Measurements from ENCODE around the gene TNS3.
A peak's percentile ranks its signal among the peaks of the same experiment; 100 is the strongest.

The TNS3 gene

DNA sequence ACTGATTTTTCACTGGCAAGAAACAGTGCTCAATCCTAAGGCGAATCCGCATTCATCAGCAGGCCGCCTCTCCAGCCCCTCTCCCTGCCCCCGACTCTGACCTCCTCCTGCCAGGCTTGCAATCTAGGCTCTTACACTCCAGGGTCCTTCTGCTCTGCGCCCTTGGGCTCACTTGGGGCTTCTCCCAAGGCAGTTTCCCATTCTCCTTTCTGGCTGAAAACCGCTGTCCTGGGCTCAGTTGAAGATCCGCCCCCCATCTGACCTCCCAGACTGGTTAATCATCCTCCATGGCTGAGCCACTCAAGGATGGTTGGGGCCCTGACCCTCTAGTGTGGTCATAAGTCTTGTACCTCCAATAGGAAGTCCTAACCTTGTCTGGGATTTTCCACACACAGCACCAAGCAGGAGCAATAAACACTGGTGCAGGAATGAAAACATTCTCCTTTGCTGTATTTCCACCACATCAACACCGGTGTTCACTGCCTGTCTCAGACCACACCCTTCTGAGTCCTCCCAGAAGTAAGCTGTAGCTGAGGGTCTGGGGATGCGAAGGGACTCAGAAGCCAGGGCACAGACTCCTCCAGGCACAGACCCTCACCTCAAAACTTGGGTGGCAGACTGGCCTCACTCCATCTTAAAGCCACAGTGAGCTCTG is 42.4 kb downstream of the TNS3 start:
- DNase-seq, result peak in 1 of 2 donors; percentile 20

DNA sequence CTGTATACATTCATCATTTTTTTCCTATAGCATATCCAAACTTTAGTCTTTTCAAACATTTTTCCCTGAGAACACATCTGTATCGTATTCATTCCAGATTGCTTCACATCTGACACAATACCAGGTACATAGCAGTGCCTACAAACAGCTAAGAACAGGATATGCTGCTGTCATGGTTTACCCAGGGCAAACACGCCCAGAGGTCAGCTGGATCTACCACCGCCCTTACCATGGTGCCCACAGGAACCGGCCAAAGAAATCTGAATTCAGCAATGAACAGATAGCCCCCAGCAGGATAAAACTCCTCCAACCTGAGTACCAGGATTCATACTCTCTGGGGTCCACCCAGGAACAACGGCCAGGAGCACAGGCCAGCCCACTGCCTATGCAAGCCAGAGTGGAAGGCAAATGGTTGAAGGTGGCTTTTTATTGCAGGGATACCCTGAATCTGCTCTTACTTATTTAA is 43.0 kb downstream of the TNS3 start:
- DNase-seq, result no peak

DNA sequence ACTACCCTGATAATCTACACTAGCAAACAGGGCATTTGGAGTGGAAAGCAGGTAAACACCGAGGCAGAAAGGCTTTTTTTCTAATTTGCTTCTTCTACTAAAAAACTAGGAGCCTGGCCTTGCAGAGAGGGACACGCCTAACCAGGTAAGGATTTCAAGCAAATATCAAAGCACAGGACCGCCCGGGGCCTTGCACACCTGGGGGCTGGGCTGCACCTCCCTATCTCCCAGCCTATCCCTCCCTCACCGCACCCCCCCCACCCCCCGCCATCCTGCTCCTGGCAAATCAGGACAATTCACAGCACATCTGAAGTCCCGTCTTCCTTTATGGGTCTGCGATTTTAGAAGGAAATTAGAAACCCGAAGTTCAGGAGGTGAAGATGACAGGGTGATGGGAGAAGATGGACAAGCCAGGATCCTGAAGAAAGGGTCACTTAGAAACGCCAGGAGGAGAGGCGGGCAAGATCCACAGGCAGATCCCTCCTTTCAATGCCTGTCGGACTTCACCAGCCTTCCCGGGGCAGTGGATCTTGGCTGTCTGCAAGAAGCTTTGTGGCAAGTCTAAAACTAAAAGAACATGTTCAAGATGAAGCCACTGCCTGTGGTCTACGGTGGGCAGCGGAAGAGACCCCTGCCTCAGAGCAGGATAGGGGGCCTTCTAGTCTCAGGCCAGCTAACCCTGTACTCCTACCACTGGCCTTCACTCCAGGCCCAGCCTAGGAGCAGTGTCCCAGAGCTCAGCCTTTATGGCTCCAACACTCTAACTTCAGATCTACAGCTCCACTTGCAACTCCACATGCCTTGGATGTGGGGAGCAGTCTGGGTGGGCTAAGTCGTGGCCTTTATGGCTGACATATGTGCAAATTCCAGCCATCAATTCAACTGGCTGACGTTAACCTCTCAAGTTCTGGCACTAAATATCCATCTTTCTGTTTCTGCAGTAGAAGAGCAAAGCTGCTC is 43.9 kb downstream of the TNS3 start:
- DNase-seq, result no peak

DNA sequence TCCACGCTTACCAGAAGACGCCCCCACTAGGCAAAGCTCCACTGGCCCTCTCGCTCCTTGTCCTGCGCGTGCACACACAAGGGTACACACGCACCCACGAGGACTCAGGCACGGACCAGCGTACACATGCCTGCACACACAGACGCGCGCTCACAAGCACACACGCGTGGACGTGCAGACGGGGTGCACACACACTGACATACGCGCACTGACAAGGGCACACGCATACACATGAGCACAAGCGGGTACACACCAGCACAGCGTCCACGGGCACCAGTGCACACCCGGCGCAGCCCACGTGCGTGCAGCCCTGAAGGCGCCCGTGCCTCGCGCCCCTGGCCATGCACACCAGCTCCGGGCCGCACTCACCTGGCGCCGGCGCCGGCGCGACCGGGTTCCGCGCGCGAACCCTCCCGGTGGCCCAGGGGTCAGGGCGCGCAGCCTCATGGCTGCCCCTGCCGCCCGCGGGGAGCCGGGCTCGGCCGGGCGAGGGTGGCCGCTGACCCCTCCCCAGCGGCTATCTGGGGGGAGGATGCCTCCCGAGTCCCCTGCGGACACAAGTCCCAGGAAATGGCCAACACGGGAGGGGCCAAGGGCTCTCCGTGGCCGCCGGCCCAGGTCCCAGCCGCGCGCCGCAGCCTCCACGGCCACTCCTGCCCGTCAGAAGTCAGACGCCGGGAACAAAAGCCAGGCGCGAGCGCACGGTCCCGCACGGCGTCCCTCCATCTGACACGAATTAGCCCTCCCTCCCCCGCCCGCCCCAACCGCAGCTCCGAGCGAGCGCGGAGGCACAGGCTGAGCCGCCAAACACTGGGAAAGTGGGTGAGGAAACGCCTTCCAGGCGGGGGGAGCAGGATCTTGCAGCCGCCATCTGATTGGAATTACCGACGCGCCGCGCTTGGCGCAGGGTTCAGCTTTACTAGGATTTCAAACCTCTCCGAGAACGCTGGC is 45.0 kb downstream of the TNS3 start:
- DNase-seq, result no peak

DNA sequence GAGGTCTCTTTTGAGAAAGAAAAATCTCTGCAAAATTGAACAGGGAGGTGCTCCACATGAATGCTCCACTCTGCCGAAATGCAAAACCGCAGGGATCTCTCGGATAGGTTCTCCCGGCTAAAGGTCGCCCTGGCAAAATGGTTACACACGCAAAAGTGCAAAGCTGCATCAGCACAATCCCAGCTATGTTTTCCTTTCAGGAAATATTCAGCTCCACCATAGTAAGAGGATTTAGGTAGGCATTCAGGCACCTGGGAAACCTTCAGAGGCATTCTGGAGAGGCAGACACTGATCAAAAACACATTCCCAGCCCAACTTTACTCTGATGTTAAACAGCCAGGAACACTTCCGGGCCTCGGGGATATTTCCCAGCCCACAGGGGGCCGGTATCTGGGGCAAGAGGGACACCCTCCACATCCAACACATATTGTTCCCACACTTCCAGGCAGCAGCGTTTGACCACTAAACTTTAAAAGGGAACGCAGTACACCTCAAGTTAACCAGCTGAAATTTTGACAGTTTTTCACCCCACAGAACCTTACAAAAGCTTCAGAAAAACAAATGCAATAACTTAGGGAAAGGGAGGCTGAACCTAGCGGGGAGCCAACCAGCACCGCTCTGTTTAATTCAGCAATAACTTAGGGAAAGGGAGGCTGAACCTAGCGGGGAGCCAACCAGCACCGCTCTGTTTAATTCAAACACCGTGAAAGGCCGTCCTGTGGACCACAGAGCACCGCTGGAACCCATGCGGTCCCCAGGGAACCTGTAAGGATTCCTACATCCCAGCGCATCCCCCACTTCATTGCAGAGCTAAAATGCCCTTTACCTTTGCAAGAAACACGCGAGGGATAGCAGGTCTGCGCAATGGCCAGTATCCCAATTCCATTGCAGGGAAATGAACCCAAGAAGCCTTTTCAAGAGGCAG is 45.9 kb downstream of the TNS3 start:
- DNase-seq, result no peak

DNA sequence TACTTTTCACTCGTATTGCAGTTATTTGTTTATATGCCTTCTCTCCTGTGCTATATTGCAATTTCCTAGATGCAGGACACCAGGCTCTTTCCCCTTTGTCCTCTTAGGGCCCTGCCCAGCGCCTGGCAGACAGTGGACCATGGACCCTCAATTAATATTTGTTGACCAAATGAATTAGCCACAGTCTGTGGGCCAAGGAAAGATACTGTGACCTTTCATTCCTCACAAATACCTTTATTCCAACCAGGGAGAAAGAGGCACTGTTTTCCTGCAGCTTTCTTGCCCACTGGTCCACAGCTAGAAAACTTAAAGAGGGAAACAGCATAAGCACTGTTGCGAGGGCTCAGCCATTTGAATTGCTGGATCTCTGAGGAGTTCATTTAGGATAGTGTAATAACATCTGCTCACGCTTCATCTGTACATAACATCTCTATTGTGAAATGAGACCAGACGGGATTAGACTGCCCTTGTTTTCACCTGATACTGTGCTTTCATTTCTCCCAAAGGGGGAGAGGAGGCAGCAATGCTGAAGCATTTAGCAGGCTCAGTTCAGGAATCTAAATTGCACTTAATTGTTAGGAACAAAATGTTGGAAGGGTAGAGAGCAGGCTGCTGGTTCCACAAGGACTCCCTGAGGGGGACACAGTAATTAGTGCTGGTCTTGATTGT is 46.7 kb downstream of the TNS3 start:
- no peak for DNase-seq

DNA sequence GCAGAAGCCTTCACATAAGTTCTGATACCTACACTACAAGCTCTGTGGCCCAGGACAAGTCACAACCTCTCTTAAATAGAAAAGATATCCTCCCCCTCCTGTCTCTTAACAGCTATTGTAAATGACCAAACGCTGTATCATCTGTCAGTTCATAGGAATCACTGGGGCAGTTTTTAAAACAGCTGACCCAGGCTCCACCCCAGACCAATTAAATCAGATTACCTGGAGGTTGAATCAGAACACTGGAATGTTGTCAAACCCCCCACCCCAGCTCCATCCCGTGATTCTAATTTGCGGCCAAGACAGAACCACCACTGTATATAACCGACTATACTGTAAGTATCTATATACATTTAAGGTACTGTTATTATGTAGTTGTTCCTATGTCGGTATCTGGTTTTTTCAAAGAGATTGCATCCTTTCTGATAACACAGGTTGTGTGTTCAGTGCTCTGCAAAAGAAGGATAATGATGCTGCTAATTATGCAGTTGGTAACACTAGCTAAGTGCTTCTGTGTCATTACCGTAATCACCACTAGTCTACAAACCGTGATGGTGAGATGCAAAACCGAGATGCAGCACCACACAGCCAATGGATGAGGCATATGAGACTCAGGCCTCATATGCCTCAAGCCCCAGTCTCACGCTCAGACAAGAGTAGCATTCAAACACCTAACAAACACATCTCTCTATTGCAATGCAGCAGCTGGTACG is 47.4 kb downstream of the TNS3 start:
- no peak for DNase-seq

DNA sequence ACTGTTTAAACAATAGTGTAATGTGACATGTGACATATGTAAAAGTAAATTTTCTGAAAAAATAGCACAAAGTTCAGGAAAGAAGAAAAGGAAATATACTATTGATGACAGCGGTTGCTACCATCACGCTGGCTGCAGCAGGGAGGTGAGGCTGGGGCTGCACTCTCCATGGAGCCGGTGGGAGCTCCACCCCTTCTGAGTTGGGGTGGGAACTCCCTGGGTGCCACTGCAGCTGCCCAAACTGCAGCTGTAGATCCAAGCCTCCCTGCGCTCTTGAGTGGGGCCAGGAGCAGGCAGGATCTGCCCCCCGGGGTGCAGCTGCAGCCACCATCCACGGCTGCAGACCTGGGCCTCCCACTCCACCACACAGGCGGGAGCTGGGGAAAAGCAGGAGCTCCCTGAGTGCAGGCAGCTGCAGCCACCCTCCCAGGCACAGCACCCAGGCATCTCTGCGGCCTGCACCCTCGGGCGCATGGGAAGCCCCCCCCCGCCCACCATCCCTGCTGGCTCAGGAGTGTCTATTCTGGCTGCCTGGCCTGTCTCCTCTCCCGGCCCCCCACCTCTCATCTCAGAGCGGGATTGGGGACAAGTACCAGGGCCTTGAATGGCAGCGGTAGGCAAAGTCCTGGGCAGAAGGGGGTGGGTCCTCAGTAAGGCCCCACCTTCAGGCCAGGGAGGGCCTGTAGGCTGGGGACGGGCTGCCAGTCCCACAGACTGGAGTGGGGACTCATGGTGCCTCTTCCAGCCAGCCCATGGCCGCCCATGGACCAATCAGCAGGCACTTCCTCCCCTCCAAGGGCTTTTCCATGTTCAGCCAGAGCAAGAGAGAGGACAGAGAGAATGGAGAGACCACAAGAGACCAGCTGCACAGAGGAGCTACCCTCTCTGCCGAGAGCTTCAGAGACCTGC is 50.1 kb downstream of the TNS3 start:
- DNase-seq, result no peak

DNA sequence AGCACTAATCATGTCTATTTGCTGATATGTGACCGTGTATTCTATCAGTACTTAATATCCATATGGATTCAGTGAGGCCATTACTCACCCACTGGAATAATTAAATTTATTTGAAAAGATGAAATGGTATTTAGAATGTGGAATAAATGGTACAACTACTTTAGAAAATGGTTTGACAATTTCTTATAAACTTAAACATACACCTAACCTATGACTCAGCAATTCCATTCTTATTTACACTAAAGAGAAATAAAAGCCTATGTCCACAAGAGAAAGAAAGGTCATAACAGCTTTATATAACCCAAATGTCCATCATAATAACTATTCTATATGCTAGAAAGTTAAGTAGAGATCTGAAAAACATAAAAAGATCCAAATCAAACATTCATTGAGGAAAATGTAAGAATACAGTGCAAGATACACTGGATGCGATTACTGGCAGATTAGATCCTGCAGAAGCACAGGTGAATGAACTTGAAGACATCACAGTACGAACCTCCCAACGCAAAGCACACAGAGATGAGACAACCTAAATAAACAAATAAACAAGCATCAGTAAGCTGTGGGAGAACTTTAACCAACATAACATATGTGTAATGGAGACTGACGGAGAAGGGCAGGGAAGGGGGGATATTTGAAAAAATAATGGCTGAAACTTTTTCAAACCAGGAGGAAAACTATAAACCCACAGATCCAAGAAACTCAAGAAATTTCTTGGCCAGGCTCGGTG is 51.9 kb downstream of the TNS3 start:
- no peak for DNase-seq

DNA sequence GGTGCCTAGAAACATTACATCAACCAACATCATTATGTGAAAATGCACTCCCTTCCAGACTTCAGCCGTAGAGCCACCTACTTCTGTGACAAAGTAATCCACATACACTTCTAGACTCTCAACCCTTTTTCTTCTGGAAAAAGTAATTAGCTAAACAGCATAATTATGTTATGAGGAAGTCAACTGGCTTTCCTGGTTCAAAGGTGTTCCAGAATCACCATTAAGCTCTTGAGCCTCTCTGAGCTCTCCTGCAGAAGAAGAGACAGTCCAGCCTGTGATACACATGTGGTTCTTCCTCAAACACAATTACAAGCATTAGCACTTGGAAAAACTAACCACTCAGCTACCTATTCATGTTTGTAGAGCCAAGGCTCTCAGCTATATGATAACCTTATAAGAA is 52.5 kb downstream of the TNS3 start:
- no peak for DNase-seq

DNA sequence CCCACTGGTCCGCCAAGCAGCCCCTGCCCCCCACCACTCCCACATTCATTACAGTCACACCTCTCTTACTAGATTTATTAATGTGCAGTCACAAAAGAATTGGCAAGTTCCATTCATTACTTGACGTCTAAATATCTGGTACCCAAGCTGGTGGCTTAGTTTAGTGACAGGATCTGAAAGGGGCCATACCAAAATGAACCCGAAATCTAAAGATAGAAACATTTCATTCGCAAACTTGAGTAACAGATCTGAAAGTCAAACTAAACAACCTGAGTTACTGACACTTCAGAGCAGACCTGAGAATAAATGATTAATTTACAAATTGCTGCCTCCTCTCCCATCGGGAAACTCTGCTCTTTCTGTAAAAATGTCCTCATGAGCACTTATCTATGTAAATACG is 53.4 kb downstream of the TNS3 start:
- no peak for DNase-seq

DNA sequence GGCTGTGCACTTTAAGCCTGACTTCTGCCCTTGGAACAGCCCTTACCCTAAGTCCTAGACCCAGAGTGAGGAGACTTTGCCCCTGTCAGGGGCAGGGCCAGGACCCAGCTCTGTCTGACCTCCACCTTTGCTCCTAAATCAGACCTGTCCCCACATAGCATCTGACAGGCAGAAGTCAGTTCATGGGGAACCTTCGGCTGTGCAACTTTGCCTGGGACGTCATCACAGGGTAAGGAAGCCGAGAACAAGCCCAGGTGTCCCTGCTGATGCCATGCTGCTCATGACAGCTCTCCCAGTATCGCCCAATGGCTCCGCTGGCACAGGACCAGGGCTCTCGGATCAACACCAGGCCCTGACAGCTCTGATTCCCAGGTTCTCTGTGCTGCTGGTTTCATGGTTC is 55.4 kb downstream of the TNS3 start:
- no peak for DNase-seq

DNA sequence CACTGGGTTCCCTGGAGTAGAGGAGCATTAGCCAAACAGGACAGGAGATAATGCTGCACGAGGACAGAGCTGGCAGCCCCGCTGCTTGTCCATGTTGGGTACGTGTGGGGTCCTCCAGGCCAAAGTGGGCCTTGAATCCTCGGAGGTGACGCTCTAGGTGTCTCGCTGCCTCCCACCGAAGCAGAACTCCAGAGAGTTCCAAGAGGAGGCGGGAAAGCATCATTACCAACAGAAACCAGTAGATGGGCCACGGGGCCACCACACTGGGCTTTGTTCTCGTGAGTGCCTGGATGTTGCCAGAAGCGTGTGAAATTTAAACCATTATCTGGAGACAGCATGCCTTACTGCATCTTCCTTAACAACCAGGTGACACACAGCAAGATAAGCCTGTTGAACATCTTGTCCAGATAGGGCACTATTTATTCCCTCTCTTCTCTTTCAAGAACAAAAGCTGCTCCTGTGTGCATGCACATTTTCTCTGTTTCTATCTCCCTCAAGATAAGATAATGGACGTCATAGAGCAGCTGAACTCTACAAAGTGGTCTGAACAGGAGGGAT is 56.8 kb downstream of the TNS3 start:
- DNase-seq, result no peak

DNA sequence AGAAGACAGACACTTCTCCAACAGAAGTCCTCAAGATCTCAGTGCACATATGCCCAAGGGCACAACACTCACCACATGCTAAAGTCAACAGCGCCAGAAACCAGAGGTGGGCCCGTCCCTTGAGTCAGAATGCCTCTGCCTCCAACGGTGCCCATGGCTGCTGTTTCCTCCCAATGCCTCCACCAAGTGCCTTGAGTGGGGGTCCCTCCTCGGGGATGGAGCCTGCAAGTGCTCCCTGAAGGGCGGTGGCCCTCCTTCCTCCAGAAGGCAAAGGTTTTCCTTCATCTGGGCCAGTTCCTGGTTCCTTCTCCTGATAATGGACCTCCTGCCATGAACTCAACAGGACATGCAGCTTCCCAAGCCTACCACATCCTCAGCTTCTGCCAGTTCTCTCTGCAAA is 58.5 kb downstream of the TNS3 start:
- DNase-seq, result no peak

DNA sequence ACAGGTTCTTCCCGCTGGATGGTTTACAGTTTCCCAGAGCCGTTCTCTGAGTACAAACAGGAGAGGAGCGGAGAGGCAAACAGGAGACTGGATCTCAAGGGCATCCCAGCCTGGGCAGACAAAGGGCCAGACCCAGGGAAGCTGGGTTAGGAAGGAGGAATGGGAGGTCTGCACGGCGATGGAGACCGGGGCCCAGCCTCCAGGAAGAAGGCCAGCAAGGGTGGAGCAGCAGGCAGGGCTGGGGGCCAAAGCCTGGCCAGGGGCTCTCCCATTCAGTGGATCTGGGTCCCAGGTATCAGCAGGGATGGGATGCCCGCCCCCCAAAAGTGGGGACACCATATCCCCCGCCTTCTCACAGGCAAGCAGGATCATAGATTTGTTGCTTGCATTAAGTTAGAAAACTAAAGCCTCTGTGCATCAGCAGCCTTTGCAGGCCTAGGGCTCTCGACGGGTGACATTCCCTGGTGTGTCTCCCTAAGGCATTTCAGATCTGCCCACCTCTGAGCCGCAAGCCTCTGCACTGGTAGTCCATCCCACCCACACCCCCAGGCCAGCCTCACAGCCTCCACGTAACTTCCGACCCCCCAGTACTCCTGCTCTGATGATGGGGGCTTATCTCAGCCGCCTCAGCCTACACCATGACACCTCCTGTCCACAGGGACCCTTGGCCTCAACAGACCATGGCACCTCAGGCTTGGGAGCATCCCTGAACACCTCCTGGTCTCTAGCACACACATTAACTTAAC is 59.9 kb downstream of the TNS3 start:
- no peak for DNase-seq

DNA sequence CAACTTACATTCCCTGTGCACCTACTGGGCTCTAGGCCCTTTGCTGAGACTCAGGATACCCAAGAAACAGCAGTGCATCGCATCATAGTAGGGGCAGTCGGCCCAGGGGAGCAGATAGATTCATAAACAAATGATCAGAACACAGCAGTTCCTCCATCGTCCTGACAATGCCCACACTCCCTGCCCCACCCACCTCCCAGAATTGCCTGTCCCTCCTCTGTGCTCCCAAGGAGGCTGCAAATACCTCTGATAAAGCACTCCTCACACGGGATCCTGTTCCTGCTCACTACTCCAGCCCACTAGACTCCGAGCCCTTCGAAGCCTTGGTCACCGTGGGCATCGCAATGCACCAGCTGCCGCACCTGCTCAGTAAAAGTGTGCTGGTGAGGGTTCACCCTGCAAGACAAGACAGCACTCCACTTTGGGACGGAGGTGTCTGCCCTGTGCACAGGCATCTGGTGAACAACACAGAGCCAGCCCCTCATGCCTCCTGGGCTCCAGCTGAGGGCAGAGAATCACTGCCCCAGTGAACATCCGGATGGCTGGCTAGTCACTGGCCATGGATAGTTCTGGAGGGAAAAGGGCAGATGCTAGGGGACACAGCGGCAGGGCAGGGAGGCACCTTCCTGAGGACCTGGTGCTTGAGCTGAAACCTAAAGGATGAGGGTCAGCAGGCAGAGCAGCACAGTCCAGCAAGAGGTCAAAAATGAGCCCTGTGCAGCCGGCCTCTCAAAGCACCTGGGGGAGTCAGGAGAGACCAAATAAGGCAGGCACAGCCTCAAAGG is 60.7 kb downstream of the TNS3 start:
- no peak for DNase-seq

DNA sequence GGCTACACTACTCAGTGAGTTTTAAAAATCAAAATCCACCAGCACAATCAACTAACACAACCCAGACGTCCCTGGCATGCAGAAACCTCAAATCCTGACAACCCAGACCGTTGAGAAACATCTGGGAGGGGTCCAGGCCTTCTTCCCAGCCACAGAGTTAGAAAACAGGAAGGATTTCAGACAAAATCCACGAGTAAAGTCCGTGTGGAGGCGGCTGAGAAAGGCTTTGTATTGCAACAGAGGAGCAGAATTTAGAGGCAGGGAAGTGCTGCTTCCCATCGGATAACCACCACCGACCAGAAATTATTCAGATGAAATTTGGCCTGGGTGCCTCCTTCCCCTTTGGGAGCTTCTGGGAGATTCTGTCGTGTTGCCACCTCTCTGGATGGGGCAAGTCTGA is 61.5 kb downstream of the TNS3 start:
- peak; percentile 89 to 97 for DNase-seq

Data from inflammatory macrophage treated with lipopolysaccharide for 1 hour (primary cell).